ENCODE results near the gene NUDT16L1.

Gene NUDT16L1

GRCh38 chr16:4682084-4682591 lies 11.2 kb upstream of the NUDT16L1 start:
- no peak for DNase-seq (ENCODE audit: low read depth in 3 of 3, low spot score in 1 of 3)

- no peak for DNase-seq (ENCODE audit: low read depth in 3 of 3, low spot score in 1 of 3)
Measured at GRCh38 chr16:4682616-4683254, 10.6 kb upstream of the NUDT16L1 start.

GRCh38 chr16:4683255-4684057 lies 9.9 kb upstream of the NUDT16L1 start:
- DNase-seq (ENCODE audit: low read depth in 3 of 3, low spot score in 1 of 3), result no peak

GRCh38 chr16:4684058-4684715 lies 9.2 kb upstream of the NUDT16L1 start:
- DNase-seq (ENCODE audit: low read depth in 3 of 3, low spot score in 1 of 3), result no peak

- no peak for DNase-seq (ENCODE audit: low read depth in 3 of 3, low spot score in 1 of 3)
Measured at GRCh38 chr16:4684763-4685162, 8.6 kb upstream of the NUDT16L1 start.

- no peak for DNase-seq (ENCODE audit: low read depth in 3 of 3, low spot score in 1 of 3)
Measured at GRCh38 chr16:4685292-4685691, 8.1 kb upstream of the NUDT16L1 start.

- DNase-seq (ENCODE audit: low read depth in 3 of 3, low spot score in 1 of 3), result no peak
Measured at GRCh38 chr16:4685776-4686496, 7.4 kb upstream of the NUDT16L1 start.

- no peak for DNase-seq (ENCODE audit: low read depth in 3 of 3, low spot score in 1 of 3)
Measured at GRCh38 chr16:4686497-4687210, 6.7 kb upstream of the NUDT16L1 start.

- no peak for DNase-seq (ENCODE audit: low read depth in 3 of 3, low spot score in 1 of 3)
Measured at GRCh38 chr16:4687416-4687815, 5.9 kb upstream of the NUDT16L1 start.

GRCh38 chr16:4687946-4688673 lies 5.3 kb upstream of the NUDT16L1 start:
- no peak for DNase-seq (ENCODE audit: low read depth in 3 of 3, low spot score in 1 of 3)

GRCh38 chr16:4688674-4689045 lies 4.7 kb upstream of the NUDT16L1 start:
- DNase-seq (ENCODE audit: low read depth in 3 of 3, low spot score in 1 of 3), result no peak

- DNase-seq (ENCODE audit: low read depth in 3 of 3, low spot score in 1 of 3), result no peak
Measured at GRCh38 chr16:4689091-4689671, 4.2 kb upstream of the NUDT16L1 start.

GRCh38 chr16:4689864-4690704 lies 3.3 kb upstream of the NUDT16L1 start:
- no peak for DNase-seq (ENCODE audit: low read depth in 3 of 3, low spot score in 1 of 3)

- DNase-seq (ENCODE audit: low read depth in 3 of 3, low spot score in 1 of 3), result no peak
Measured at GRCh38 chr16:4690946-4691665, 2.3 kb upstream of the NUDT16L1 start.

GRCh38 chr16:4691666-4692412 lies 1.5 kb upstream of the NUDT16L1 start:
- DNase-seq (ENCODE audit: low read depth in 3 of 3, low spot score in 1 of 3), result no peak

GRCh38 chr16:4692460-4693295 lies 684 bp upstream of the NUDT16L1 start:
- DNase-seq (ENCODE audit: low read depth in 3 of 3, low spot score in 1 of 3), result peak in 1 of 3 donors; percentile 11

Data from stimulated activated CD4-positive, alpha-beta T cell treated with anti-CD3 and anti-CD28 coated beads, TNF-alpha, amount 100 ng/mL, for 1 hour (primary cell).